Measurements from ENCODE around the gene FAM136A. TPM values are rescaled to one million over a fixed set of nuclear protein-coding genes. Genes with fewer than 3 reads are reported as not detected.

FAM136A gene
- total and polyA plus RNA-seq, 8 donors: 23.7 to 51.0 (median 31.9) TPM

GRCh38 chr2:70255637-70256314 is 46.1 kb downstream of the FAM136A start:
- Histone ChIP-seq H3K4me1 (peaks cover 0 to 7% (median 0%) of the 10 kb centered on the region in 3 donors), H3K4me3 (no peak overlapping the region), H3K36me3 (no peaks in the 10 kb centered on the region), H3K27ac (no peak overlapping the region), H3K9me3 (no peaks in the 10 kb centered on the region), H3K27me3 (no peaks in the 10 kb centered on the region)
- FAIRE-seq: no peak
- no peak for ATAC-seq
- 85 to 86% methylated on average over 8 of the region's 8 CpGs for WGBS, 2 donors
- no peak for DNase-seq
- intact Hi-C loops (cut with DNase I): no loop called here
- TF ChIP-seq CTCF (IDR thresholded peaks at IDR 0.05): no peak

- FAIRE-seq (no peak), ATAC-seq (no peak), DNase-seq (no peak)
- no peaks in the 10 kb centered on the region for H3K36me3 ChIP-seq
- no peaks in the 10 kb centered on the region for H3K9me3 ChIP-seq
- peaks cover 0 to 16% (median 9%) of the 10 kb centered on the region in 3 donors for H3K4me1 ChIP-seq
- TF ChIP-seq CTCF (IDR thresholded peaks at IDR 0.05): no peak
- no peak overlapping the region for H3K27ac ChIP-seq
- WGBS, 2 donors: 65 to 71% methylated on average over 16 of the region's 16 CpGs
- intact Hi-C loops (cut with DNase I): no loop called here
- H3K4me3 ChIP-seq: no peak overlapping the region
- no peaks in the 10 kb centered on the region for H3K27me3 ChIP-seq
These were observed 51.4 kb downstream of the FAM136A start for GRCh38 chr2:70250434-70250833.

GRCh38 chr2:70248181-70248847 is 53.6 kb downstream of the FAM136A start, which contains the start of gene TIA1:
TSS of gene TIA1 (minus strand) at chr2:70248628. CDS start at chr2:70248430, 198 bp downstream.
- Histone ChIP-seq H3K4me1 (peaks cover 0 to 25% (median 13%) of the 10 kb centered on the region in 3 donors), H3K36me3 (no peaks in the 10 kb centered on the region), H3K27me3 (no peaks in the 10 kb centered on the region), H3K27ac (peak within 1 kb of the TSS; percentile 69 to 98 (median 86)), H3K9me3 (no peaks in the 10 kb centered on the region), H3K4me3 (peak within 1 kb of the TSS; percentile 53 to 73 (median 61))
- intact Hi-C loops (cut with DNase I): no loop called here
- peak; percentile 95 to 99 (median 98) for ATAC-seq
- TF ChIP-seq CTCF (IDR thresholded peaks at IDR 0.05): no peak
- FAIRE-seq: peak; percentile 68
- peak; percentile 98 to 100 (median 98) for DNase-seq
- 0% methylated on average over 47 of the region's 47 CpGs for WGBS, 2 donors

GRCh38 chr2:70247364-70248180 is 54.3 kb downstream of the FAM136A start:
- Histone ChIP-seq H3K27me3 (no peaks in the 10 kb centered on the region), H3K9me3 (no peaks in the 10 kb centered on the region), H3K36me3 (no peaks in the 10 kb centered on the region), H3K27ac (peak overlapping the region; percentile 69 to 98 (median 86)), H3K4me3 (peak overlapping the region; percentile 53 to 73 (median 61)), H3K4me1 (peaks cover 0 to 25% (median 13%) of the 10 kb centered on the region in 3 donors)
- ATAC-seq: peak in 2 of 4 donors; percentile 2 to 3
- WGBS, 2 donors: 0% methylated on average over 20 of the region's 20 CpGs
- no peak for DNase-seq
- TF ChIP-seq CTCF (IDR thresholded peaks at IDR 0.05): no peak
- intact Hi-C loops (cut with DNase I): no loop called here
- FAIRE-seq: no peak

Small RNAs within 50 kb of the gene (microRNA-seq; reads per million reads assigned to microRNA genes)
- gene MIR1285-2: 0 reads per million in 2 donors

Other genes starting within 250 kb of the FAM136A start
- 100 to 1,000 TPM; 121 to 232 (median 177) TPM for gene PCBP1, start 214.6 kb downstream of the FAM136A start, total RNA-seq
- gene PCBP1, start 214.6 kb downstream of the FAM136A start, polyA plus RNA-seq: 100 to 1,000 TPM; 132 to 179 TPM
- 10 to 100 TPM in 1 of 6 donors, 1 to 10 TPM in 5; 5.3 to 12.5 (median 7.2) TPM for gene C2orf42, start 111.0 kb downstream of the FAM136A start, total RNA-seq
- gene C2orf42, start 111.0 kb downstream of the FAM136A start, polyA plus RNA-seq: 1 to 10 TPM; 4.5 to 7.7 TPM
- 10 to 100 TPM; 24.0 to 81.6 (median 38.6) TPM for gene TIA1, start 53.4 kb downstream of the FAM136A start, total RNA-seq
- 10 to 100 TPM; 47.3 to 87.2 TPM for gene TIA1, start 53.4 kb downstream of the FAM136A start, polyA plus RNA-seq
- 10 to 100 TPM; 21.1 to 38.6 (median 28.4) TPM for gene PCYOX1, start 43.9 kb downstream of the FAM136A start, total RNA-seq
- gene PCYOX1, start 43.9 kb downstream of the FAM136A start, polyA plus RNA-seq: 10 to 100 TPM in 1 of 2 donors, 1 to 10 TPM in 1; 2.9 to 11.9 TPM
- gene SNRPG, start 8.3 kb downstream of the FAM136A start, total RNA-seq: 10 to 100 TPM; 22.5 to 39.7 (median 35.9) TPM
- gene SNRPG, start 8.3 kb downstream of the FAM136A start, polyA plus RNA-seq: 10 to 100 TPM; 65.0 to 83.8 TPM

Data from pancreas (tissue), 10 donors.